Stomach (tissue), 9 donors: Measurements from ENCODE around the gene RGS3. TPM values are rescaled to one million over a fixed set of nuclear protein-coding genes. Genes with fewer than 3 reads are reported as not detected.

Source experiments
- DNase-seq, 2 donors: peaks; one replicate each; pipeline versions ENCODE4 v3.0.0 to v3.0.0-alpha.2; 2013 to 2019
- H3K27ac ChIP-seq, 5 donors: fragments of 200-600 bp in 4 of 5; sonication (generic) in 4 of 5; one replicate each; pipeline ENCODE4 v1.5.1; 2013 to 2019; ENCODE audit warnings: mild to moderate bottlenecking in 1 of 5, moderate library complexity in 1 of 5
- H3K27me3 ChIP-seq, 3 donors: fragments of 200-600 bp; sonication (generic); one replicate each; pipeline ENCODE4 v1.5.1; 2017 to 2019; ENCODE audit warnings: mixed run types in 1 of 3
- H3K36me3 ChIP-seq, 4 donors: fragments of 200-600 bp; sonication (generic); 1 replicate in 3 of 4; 2 replicates in 1 of 4; pipeline ENCODE4 v1.5.1; 2016 to 2019
- H3K4me1 ChIP-seq, 4 donors: fragments of 200-600 bp; sonication (generic); one replicate each; pipeline ENCODE4 v1.5.1; 2016 to 2019
- H3K4me3 ChIP-seq, 4 donors: fragments of 200-600 bp; sonication (generic) in 3 of 4; one replicate each; pipeline ENCODE4 v1.5.1; 2016 to 2019; ENCODE audit warnings: mild to moderate bottlenecking in 1 of 4
- H3K9me3 ChIP-seq, 4 donors: fragments of 200-600 bp; sonication (generic); one replicate each; pipeline ENCODE4 v1.5.1; 2016 to 2019
- EP300 ChIP-seq: sonication (generic); formaldehyde crosslinking; IDR thresholded peaks from one replicate; pipeline ENCODE4 v1.6.1; 2017; ENCODE audit warnings: antibody characterized with exemption
- POLR2A ChIP-seq, 4 donors: fragments of 450-650 bp; IDR thresholded peaks; one replicate each; pipeline ENCODE4 v1.6.1; 2016; ENCODE audit warnings: antibody characterized with exemption in 4 of 4, control low read depth in 2 of 4, mild to moderate bottlenecking in 1 of 4, moderate library complexity in 1 of 4
- POLR2AphosphoS5 ChIP-seq, 3 donors: sonication (generic); formaldehyde crosslinking; IDR thresholded peaks; one replicate each; pipeline ENCODE4 v1.6.1; 2016; ENCODE audit warnings: antibody characterized with exemption in 3 of 3
- WGBS, 5 donors: extraction: QIAGEN DNeasy Blood & Tissue Kit in 3 of 5; methylation state at CpG; one replicate each; pipeline versions ENCODE4 v1.1.5 to v1.1.7; 2013 to 2018; 5-methylcytosine and 5-hydroxymethylcytosine counted together
- intact Hi-C: fragments of 100-400 bp; cut with DNase I; formaldehyde crosslinking; loops from one replicate; pipeline ENCODE4 v1.15.1; 2023; ENCODE audit warnings: low total_unique reads
- polyA plus RNA-seq, 3 donors: library from polyadenylated mRNA; stranded (reverse); fragments of 200-250 nt; gene quantifications; one replicate each; pipeline ENCODE4 v1.2.3, GENCODE V29; 2013
- total RNA-seq, 5 donors: library from RNA; depleted of rRNA; stranded (reverse); fragments of >200 nt; gene quantifications; one replicate each; pipeline versions ENCODE4 v1.1.0 to v1.2.3, GENCODE V29; 2014 to 2016
- TF ChIP-seq, protein P1 (sequence below), 7 experiments: fragments of 450-650 bp in 4 of 7; fragments of 200-600 bp in 3 of 7; sonication (generic) in 3 of 7; IDR thresholded peaks; one replicate each; pipeline ENCODE4 v1.5.1; 2016 to 2019; ENCODE audit warnings: antibody characterized with exemption in 7 of 7, control low read depth in 2 of 7, mild to moderate bottlenecking in 1 of 7
- donor health status: healthy with polysubstance abuse.
- donor health status: Bipolar disorder and iron deficiency.
- donor health status: healthy.

RGS3 gene
- total and polyA plus RNA-seq, 8 donors = 26.6 to 71.4 (median 35.7) TPM

DNA sequence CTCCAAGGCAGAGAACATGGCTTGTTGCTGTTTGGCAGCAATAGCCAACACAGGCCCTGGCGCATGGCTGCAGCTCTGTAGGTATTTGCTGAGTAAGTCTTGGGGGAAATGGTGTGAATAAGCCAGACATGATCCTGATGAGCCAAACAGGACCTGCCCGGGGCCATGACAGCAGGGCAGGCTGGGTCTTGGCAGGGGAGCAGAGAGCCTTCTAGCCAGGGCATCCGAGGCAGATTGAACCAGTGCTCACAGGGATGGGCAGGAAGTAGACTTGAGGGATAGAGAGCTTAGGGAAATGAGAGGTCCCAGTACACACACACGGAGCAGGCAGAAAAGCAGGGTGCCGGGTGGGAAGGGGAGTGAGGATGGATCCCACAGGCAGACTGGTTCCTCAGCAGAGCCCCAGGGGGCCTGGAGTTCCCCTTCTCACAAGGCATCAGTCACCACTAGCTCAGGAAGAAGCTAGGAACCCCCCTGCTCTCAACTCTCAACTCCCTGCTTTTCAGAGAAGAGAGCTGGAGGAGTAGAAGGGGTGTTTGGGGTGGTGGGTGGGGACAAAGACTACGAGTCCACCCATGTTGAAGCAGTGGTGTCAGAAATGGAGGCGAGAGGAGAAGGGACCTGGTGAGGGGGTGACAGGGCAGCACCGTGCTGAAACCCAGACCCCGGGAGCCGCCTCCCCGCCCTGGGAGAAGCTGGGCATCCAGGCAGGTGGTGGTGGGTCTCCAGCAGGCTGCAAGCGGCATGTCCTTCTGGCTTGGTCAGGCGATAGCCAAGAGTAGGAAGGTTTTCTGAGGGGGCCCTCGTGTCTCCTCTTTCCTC, 111.1 kb downstream of the RGS3 start:
- TF ChIP-seq EP300 (no peak), POLR2AphosphoS5 (IDR thresholded peaks at IDR 0.05) (no peak), POLR2A (IDR thresholded peaks at IDR 0.05) (no peak)
- TF ChIP-seq, protein P1, sequence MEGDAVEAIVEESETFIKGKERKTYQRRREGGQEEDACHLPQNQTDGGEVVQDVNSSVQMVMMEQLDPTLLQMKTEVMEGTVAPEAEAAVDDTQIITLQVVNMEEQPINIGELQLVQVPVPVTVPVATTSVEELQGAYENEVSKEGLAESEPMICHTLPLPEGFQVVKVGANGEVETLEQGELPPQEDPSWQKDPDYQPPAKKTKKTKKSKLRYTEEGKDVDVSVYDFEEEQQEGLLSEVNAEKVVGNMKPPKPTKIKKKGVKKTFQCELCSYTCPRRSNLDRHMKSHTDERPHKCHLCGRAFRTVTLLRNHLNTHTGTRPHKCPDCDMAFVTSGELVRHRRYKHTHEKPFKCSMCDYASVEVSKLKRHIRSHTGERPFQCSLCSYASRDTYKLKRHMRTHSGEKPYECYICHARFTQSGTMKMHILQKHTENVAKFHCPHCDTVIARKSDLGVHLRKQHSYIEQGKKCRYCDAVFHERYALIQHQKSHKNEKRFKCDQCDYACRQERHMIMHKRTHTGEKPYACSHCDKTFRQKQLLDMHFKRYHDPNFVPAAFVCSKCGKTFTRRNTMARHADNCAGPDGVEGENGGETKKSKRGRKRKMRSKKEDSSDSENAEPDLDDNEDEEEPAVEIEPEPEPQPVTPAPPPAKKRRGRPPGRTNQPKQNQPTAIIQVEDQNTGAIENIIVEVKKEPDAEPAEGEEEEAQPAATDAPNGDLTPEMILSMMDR (IDR thresholded peaks at IDR 0.05) = no peak
- Histone ChIP-seq H3K4me3 (no peak overlapping the region), H3K27ac (peak overlapping the region; percentile 13 to 57 (median 46)), H3K4me1 (peaks cover 22 to 84% (median 53%) of the 10 kb centered on the region in 4 donors), H3K36me3 (no peaks in the 10 kb centered on the region), H3K27me3 (no peaks in the 10 kb centered on the region), H3K9me3 (no peaks in the 10 kb centered on the region)
- 83 to 88% (median 83%) methylated on average over 12 to 14 of the region's 14 CpGs for WGBS, 5 donors
- intact Hi-C loops = loop anchor here (10.0 kb wide), 1 partner anchor 110 kb away; the partner anchor contains the start of gene RGS3
- DNase-seq = no peak

DNA sequence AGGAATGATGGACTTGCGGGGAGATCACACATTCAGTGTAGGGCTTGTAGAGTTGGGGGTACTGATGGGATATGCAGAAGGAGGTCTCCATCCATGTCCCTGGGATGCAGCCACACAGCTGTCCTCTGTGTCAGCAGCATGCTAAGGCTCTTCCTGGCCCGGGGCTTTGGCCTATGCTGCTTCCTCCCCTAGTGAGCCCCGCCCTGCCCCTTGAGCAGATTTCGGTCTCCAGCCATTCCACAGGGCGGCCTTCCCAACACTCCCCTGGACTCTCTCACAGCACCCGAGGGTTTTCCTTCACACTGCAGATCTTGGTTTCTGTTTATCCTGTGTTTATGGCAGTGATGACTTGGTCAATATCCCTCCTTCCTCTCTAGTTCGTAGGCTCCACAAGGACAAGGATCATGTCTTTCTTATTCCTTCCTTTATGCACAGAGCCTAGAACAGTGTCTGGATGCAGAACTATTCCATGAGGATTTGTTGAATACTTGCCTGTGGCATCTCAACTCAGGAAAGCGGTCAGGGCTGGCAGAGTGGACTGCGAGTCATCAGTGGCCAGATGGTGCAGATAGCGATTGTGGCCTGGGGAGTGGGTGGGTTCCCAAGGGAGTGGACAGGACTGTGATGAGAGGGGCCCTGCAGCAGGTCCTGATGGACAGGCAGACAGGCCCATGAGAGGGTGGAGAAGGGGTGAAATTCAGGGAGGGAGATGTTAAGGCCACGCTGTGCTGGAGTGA, 114.2 kb downstream of the RGS3 start:
- DNase-seq = no peak
- Histone ChIP-seq H3K4me3 (no peak overlapping the region), H3K27me3 (no peaks in the 10 kb centered on the region), H3K9me3 (no peaks in the 10 kb centered on the region), H3K4me1 (peaks cover 52 to 90% (median 63%) of the 10 kb centered on the region in 4 donors), H3K27ac (peak overlapping the region in 4 of 5 donors; percentile 88 to 91 (median 91)), H3K36me3 (no peaks in the 10 kb centered on the region)
- intact Hi-C loops = loop anchor here (10.0 kb wide), 1 partner anchor 113 kb away; the partner anchor contains the start of gene RGS3
- TF ChIP-seq POLR2AphosphoS5 (IDR thresholded peaks at IDR 0.05) (no peak), POLR2A (IDR thresholded peaks at IDR 0.05) (no peak), EP300 (no peak)
- TF ChIP-seq, protein P1 (IDR thresholded peaks at IDR 0.05) = no peak
- WGBS, 5 donors = 70 to 76% (median 73%) methylated on average over 11 of the region's 11 CpGs

DNA sequence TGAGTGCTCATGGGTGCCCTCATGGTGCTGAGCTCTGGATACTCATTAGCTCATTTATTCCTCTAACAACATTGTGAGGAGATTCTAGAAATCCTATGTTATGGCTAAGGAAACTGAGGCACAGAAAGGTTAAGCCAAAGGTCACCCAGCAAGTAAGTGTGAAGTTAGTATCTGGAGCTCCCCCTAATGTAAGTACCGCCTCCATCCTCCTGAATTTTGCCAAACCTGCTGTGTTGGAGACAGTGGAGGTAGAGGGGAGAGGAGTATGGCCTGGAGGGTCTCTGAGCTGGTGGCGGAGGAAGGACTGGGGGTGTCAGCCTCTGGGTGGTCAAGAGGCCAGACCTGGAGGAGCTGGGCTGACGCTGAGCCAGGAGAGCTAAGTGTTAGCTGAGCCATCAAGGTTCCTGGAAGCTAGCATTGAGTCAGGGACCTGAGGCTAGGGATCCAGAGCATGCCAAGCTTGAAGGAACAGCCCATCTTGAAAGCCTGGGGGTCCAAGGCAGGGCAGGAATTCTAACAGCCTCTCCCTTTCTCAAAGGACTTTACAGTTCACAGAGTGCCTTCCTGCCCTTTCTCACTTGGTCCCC, 114.8 kb downstream of the RGS3 start:
- peaks cover under 1 to 6% (median 3%) of the 10 kb centered on the region in 4 donors for H3K36me3 ChIP-seq
- no peak for TF ChIP-seq EP300
- TF ChIP-seq, protein P1 (IDR thresholded peaks at IDR 0.05) = no peak
- TF ChIP-seq POLR2AphosphoS5 (IDR thresholded peaks at IDR 0.05) = no peak
- TF ChIP-seq POLR2A (IDR thresholded peaks at IDR 0.05) = no peak
- 85 to 91% (median 89%) methylated on average over 3 of the region's 3 CpGs for WGBS, 5 donors
- H3K27ac ChIP-seq = peak overlapping the region; percentile 88 to 91 (median 91)
- no peaks in the 10 kb centered on the region for H3K27me3 ChIP-seq
- H3K4me1 ChIP-seq = peaks cover 52 to 90% (median 63%) of the 10 kb centered on the region in 4 donors
- no peaks in the 10 kb centered on the region for H3K9me3 ChIP-seq
- H3K4me3 ChIP-seq = no peak overlapping the region
- intact Hi-C loops = loop anchor here (10.0 kb wide), 1 partner anchor 114 kb away; the partner anchor contains the start of gene RGS3
- no peak for DNase-seq

DNA sequence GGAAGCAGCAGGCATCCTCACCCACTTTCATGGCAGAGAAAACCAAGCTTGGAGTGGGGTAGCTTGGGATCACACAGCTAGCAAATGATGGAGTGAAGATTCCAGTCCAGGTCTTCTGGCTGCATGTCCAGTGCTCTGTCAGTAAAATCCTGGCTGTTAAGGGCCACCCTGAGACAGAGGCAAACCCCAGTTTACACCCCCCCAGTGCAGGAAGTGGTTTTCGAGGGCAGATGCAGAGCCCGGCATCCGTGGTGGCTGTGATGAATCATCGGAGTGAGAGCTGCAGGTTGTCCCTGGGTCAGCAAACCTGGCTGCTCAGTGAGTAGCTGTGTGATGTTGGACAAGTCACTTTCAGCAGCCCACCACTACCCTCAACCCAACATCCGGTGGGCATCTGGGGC, 115.4 kb downstream of the RGS3 start:
- H3K9me3 ChIP-seq = no peaks in the 10 kb centered on the region
- H3K4me3 ChIP-seq = no peak overlapping the region
- intact Hi-C loops = loop anchor here (10.0 kb wide), 1 partner anchor 114 kb away; the partner anchor contains the start of gene RGS3
- DNase-seq = peak; percentile 73 to 78
- H3K36me3 ChIP-seq = peaks cover 5 to 11% (median 8%) of the 10 kb centered on the region in 4 donors
- peaks cover 52 to 89% (median 61%) of the 10 kb centered on the region in 4 donors for H3K4me1 ChIP-seq
- H3K27me3 ChIP-seq = no peaks in the 10 kb centered on the region
- peak overlapping the region; percentile 88 to 91 (median 91) for H3K27ac ChIP-seq
- TF ChIP-seq POLR2AphosphoS5 (IDR thresholded peaks at IDR 0.05) = peak in 2 of 3 donors; percentile 15 to 59
- TF ChIP-seq, protein P1 (IDR thresholded peaks at IDR 0.05) = no peak
- 14 to 34% (median 32%) methylated on average over 2 to 5 of the region's 5 CpGs for WGBS, 5 donors
